ENCODE measurements around the gene SIPA1L3. TPM values are rescaled to one million over a fixed set of nuclear protein-coding genes. Genes with fewer than 3 reads are reported as not detected.

The SIPA1L3 gene
- total and polyA plus RNA-seq, 12 donors, result 2.2 to 24.1 (median 11.8) TPM

- intact Hi-C loops (cut with DNase I), result no loop called here
- Histone ChIP-seq H3K27me3 (no peaks in the 10 kb centered on the region), H3K9me3 (replicated peaks in 1 of 3) (no peaks in the 10 kb centered on the region), H3K4me3 (no peak overlapping the region), H3K36me3 (replicated peaks in 1 of 2) (no peaks in the 10 kb centered on the region), H3K4me1 (replicated peaks in 1 of 2) (peaks cover 0 to 9% of the 10 kb centered on the region in 2 donors), H3K27ac (peak overlapping the region in 2 of 5 donors; percentile 73 to 81)
- TF ChIP-seq CTCF (IDR thresholded peaks at IDR 0.05), result no peak
- no peak for TF ChIP-seq POLR2A (IDR thresholded peaks at IDR 0.05)
- WGBS, 4 donors, result 51 to 73% (median 55%) methylated on average over 3 of the region's 3 CpGs
- DNase-seq, result peak in 5 of 7 donors; percentile 34 to 76 (median 38)
Observed at GRCh38 chr19:37997911-37998344, 90.9 kb downstream of the SIPA1L3 start.

GRCh38 chr19:37998801-37999308 lies 91.8 kb downstream of the SIPA1L3 start:
- Histone ChIP-seq H3K9me3 (replicated peaks in 1 of 3) (no peaks in the 10 kb centered on the region), H3K36me3 (replicated peaks in 1 of 2) (no peaks in the 10 kb centered on the region), H3K4me1 (replicated peaks in 1 of 2) (peaks cover 5 to 17% of the 10 kb centered on the region in 2 donors), H3K4me3 (no peak overlapping the region), H3K27ac (peak overlapping the region in 3 of 5 donors; percentile 39 to 81 (median 76)), H3K27me3 (no peaks in the 10 kb centered on the region)
- intact Hi-C loops (cut with DNase I), result no loop called here
- 75 to 100% (median 92%) methylated on average over 1 to 3 of the region's 3 CpGs for WGBS, 4 donors
- TF ChIP-seq POLR2A (IDR thresholded peaks at IDR 0.05) (no peak), CTCF (IDR thresholded peaks at IDR 0.05) (no peak)
- no peak for DNase-seq

- TF ChIP-seq POLR2A (IDR thresholded peaks at IDR 0.05) (no peak), CTCF (IDR thresholded peaks at IDR 0.05) (no peak)
- H3K36me3 ChIP-seq (replicated peaks in 1 of 2), result no peaks in the 10 kb centered on the region
- peak overlapping the region in 3 of 5 donors; percentile 39 to 76 (median 57) for H3K27ac ChIP-seq
- peaks cover 11 to 21% of the 10 kb centered on the region in 2 donors for H3K4me1 ChIP-seq (replicated peaks in 1 of 2)
- peak in 4 of 7 donors; percentile 35 to 72 (median 56) for DNase-seq
- 66 to 82% (median 78%) methylated on average over 7 to 20 of the region's 20 CpGs for WGBS, 4 donors
- intact Hi-C loops (cut with DNase I), result loop anchor here in 1 of 2 donors (10.0 kb wide), 1 partner anchor 95 kb away; no protein-coding TSS in a partner anchor
- no peak overlapping the region for H3K4me3 ChIP-seq
- H3K9me3 ChIP-seq (replicated peaks in 1 of 3), result no peaks in the 10 kb centered on the region
- H3K27me3 ChIP-seq, result no peaks in the 10 kb centered on the region
Observed at GRCh38 chr19:37999309-38000213, 92.6 kb downstream of the SIPA1L3 start.

- intact Hi-C loops (cut with DNase I), result loop anchor here in 1 of 2 donors (10.0 kb wide), 1 partner anchor 94 kb away; no protein-coding TSS in a partner anchor
- Histone ChIP-seq H3K27ac (no peak overlapping the region), H3K9me3 (replicated peaks in 1 of 3) (no peaks in the 10 kb centered on the region), H3K4me3 (no peak overlapping the region), H3K27me3 (no peaks in the 10 kb centered on the region), H3K4me1 (replicated peaks in 1 of 2) (peaks cover 15 to 27% of the 10 kb centered on the region in 2 donors), H3K36me3 (replicated peaks in 1 of 2) (no peaks in the 10 kb centered on the region)
- WGBS, 4 donors, result 87 to 90% (median 89%) methylated on average over 4 to 5 of the region's 5 CpGs
- DNase-seq, result no peak
- TF ChIP-seq POLR2A (IDR thresholded peaks at IDR 0.05) (no peak), CTCF (IDR thresholded peaks at IDR 0.05) (no peak)
Observed at GRCh38 chr19:38001158-38001781, 94.3 kb downstream of the SIPA1L3 start.

All from adrenal gland (tissue), 12 donors.